SU-DHL-6 (cell line): ENCODE data around the gene VIPR2.

Experiments
- H2AFZ ChIP-seq: fragments of 200-600 bp; sonication (generic); 2 replicates; pipeline ENCODE4 v1.6.1; 2014; ENCODE audit warnings: low read depth, mild to moderate bottlenecking, moderate library complexity, mixed read lengths, antibody characterized with exemption, low read length; ENCODE audit not compliant: severe bottlenecking
- H3F3A ChIP-seq: fragments of 200-600 bp; shearing (Covaris generic); 2 replicates; pipeline ENCODE4 v1.6.0; 2016; ENCODE audit warnings: antibody characterized with exemption, mild to moderate bottlenecking; ENCODE audit not compliant: insufficient read depth
- H3K27ac ChIP-seq: fragments of 200-600 bp; sonication (generic); 2 replicates; pipeline ENCODE4 v1.5.1; 2016; ENCODE audit warnings: low read depth, mild to moderate bottlenecking, low read length, moderate library complexity, mixed read lengths
- H3K27me3 ChIP-seq: fragments of 200-600 bp; sonication (generic), shearing (Covaris generic); 2 replicates; pipeline ENCODE4 v1.6.0; 2014; ENCODE audit warnings: mild to moderate bottlenecking, low read length
- H3K36me3 ChIP-seq: fragments of 200-600 bp; sonication (generic); 2 replicates; pipeline ENCODE4 v1.6.1; 2014; ENCODE audit warnings: mild to moderate bottlenecking, low read length, mixed read lengths
- H3K4me2 ChIP-seq: fragments of 300-600, 200-600 bp; shearing (Covaris generic), sonication (generic); 2 replicates; pipeline ENCODE4 v1.6.0; 2014; ENCODE audit warnings: low read length, low read depth, mild to moderate bottlenecking; ENCODE audit not compliant: poor library complexity, severe bottlenecking
- H3K4me3 ChIP-seq: fragments of 200-600 bp; sonication (generic); 2 replicates; pipeline ENCODE4 v1.5.1; 2014; ENCODE audit warnings: antibody characterized with exemption, low read length, mild to moderate bottlenecking, mixed read lengths; ENCODE audit not compliant: insufficient read depth, poor library complexity, severe bottlenecking
- H3K79me2 ChIP-seq: fragments of 200-600 bp; sonication (generic); 2 replicates; pipeline ENCODE4 v1.6.1; 2014; ENCODE audit warnings: mild to moderate bottlenecking, low read length, moderate library complexity; ENCODE audit not compliant: insufficient read depth
- H3K9ac ChIP-seq: fragments of 200-600 bp; sonication (generic); 2 replicates; pipeline ENCODE4 v1.7.0; 2014; ENCODE audit warnings: mild to moderate bottlenecking, low read length
- H3K9me2 ChIP-seq: fragments of 200-600 bp; sonication (generic); replicated peaks from 2 replicates; pipeline ENCODE4 v1.6.1; 2014; ENCODE audit warnings: low read length; ENCODE audit not compliant: insufficient read depth
- H3K9me3 ChIP-seq: fragments of 200-600 bp; sonication (generic); 2 replicates; pipeline ENCODE4 v1.6.1; 2014; ENCODE audit warnings: low read length, mixed read lengths; ENCODE audit not compliant: insufficient read depth
- H4K20me1 ChIP-seq: fragments of 200-600 bp; sonication (generic); 2 replicates; pipeline ENCODE4 v1.6.1; 2014; ENCODE audit warnings: low read depth, mild to moderate bottlenecking, antibody characterized with exemption, low read length, moderate library complexity, mixed read lengths
- CTCF ChIP-seq: fragments of 200-600 bp; sonication (generic); IDR thresholded peaks from one replicate; pipeline ENCODE4 v1.5.1; 2017; ENCODE audit warnings: antibody characterized with exemption, mild to moderate bottlenecking, low read length, moderate library complexity; ENCODE audit not compliant: insufficient read depth, poor library complexity, severe bottlenecking
- EZH2phosphoT487 ChIP-seq: fragments of 200-600 bp; sonication (generic), shearing (Covaris generic); conservative IDR thresholded peaks from 2 replicates; pipeline ENCODE4 v1.6.1; 2018; ENCODE audit warnings: mild to moderate bottlenecking, antibody characterized with exemption, low read length, moderate library complexity, mixed read lengths

VIPR2 gene

GRCh38 chr7:159152816-159153215 is 8.1 kb upstream of the VIPR2 start:
- no peaks in the 10 kb centered on the region for H3K9me3 ChIP-seq
- no peak overlapping the region for H3K27ac ChIP-seq
- H2AFZ ChIP-seq, result no peak overlapping the region
- H3K4me3 ChIP-seq, result no peak overlapping the region
- H3K27me3 ChIP-seq, result no peaks in the 10 kb centered on the region
- no peak overlapping the region for H3K9ac ChIP-seq
- H3F3A ChIP-seq, result no peaks in the 10 kb centered on the region
- no peak overlapping the region for H3K4me2 ChIP-seq
- no peaks in the 10 kb centered on the region for H3K9me2 ChIP-seq
- H3K36me3 ChIP-seq, result no peaks in the 10 kb centered on the region
- H3K79me2 ChIP-seq, result no peaks in the 10 kb centered on the region
- no peak for TF ChIP-seq CTCF
- no peak for TF ChIP-seq EZH2phosphoT487
- H4K20me1 ChIP-seq, result no peaks in the 10 kb centered on the region

- Histone ChIP-seq H3K79me2 (no peaks in the 10 kb centered on the region), H3K9me2 (no peaks in the 10 kb centered on the region), H3K4me2 (no peak overlapping the region), H3K27me3 (no peaks in the 10 kb centered on the region), H3K27ac (no peak overlapping the region), H3K36me3 (no peaks in the 10 kb centered on the region), H3K9me3 (no peaks in the 10 kb centered on the region), H2AFZ (no peak overlapping the region), H3K9ac (no peak overlapping the region), H4K20me1 (no peaks in the 10 kb centered on the region), H3F3A (no peaks in the 10 kb centered on the region), H3K4me3 (no peak overlapping the region)
- TF ChIP-seq EZH2phosphoT487, result no peak
- TF ChIP-seq CTCF, result no peak
Observed at GRCh38 chr7:159151231-159151630, 6.6 kb upstream of the VIPR2 start.

- Histone ChIP-seq H3K9me2 (no peaks in the 10 kb centered on the region), H3F3A (no peaks in the 10 kb centered on the region), H3K9ac (no peak overlapping the region), H4K20me1 (no peaks in the 10 kb centered on the region), H3K9me3 (no peaks in the 10 kb centered on the region), H3K79me2 (no peaks in the 10 kb centered on the region), H3K36me3 (no peaks in the 10 kb centered on the region), H3K4me3 (no peak overlapping the region), H3K27ac (no peak overlapping the region), H2AFZ (no peak overlapping the region), H3K27me3 (no peaks in the 10 kb centered on the region), H3K4me2 (no peak overlapping the region)
- TF ChIP-seq CTCF (no peak), EZH2phosphoT487 (no peak)
Observed at GRCh38 chr7:159149488-159149887, 4.8 kb upstream of the VIPR2 start.
